Kidney (tissue), 14 donors: ENCODE measurements around the gene LIPC. TPM values are rescaled to one million over a fixed set of nuclear protein-coding genes. Genes with fewer than 3 reads are reported as not detected.

Source experiments
- DNase-seq, 5 donors: peaks; one replicate each; pipeline ENCODE4 v3.0.0-alpha.2; 2013 to 2020
- FAIRE-seq: peaks from 2 replicates; lab custom pipeline; 2012; peaks lifted over from hg19 to GRCh38; lab: Jason Lieb, UNC
- H3K27ac ChIP-seq, 2 donors: one replicate each; pipeline ENCODE4 v1.7.0; 2013; ENCODE audit warnings: low read depth in 2 of 2, low read length in 2 of 2, inconsistent platforms in 1 of 2
- H3K27me3 ChIP-seq: one replicate; pipeline ENCODE4 v1.7.1; 2013; ENCODE audit warnings: low read length, inconsistent platforms; ENCODE audit not compliant: control insufficient read depth, insufficient read depth
- H3K36me3 ChIP-seq, 3 donors: one replicate each; pipeline versions ENCODE4 v1.7.0 to v1.7.1; 2013; ENCODE audit warnings: low read length in 3 of 3, control low read depth in 1 of 3, inconsistent platforms in 1 of 3; ENCODE audit not compliant: insufficient read depth in 3 of 3, control insufficient read depth in 2 of 3
- H3K4me1 ChIP-seq, 3 donors: one replicate each; pipeline versions ENCODE4 v1.7.0 to v1.7.1; 2013; ENCODE audit warnings: low read length in 3 of 3, inconsistent platforms in 1 of 3, low read depth in 1 of 3; ENCODE audit not compliant: control insufficient read depth in 2 of 3, insufficient read depth in 2 of 3
- H3K4me3 ChIP-seq, 3 donors: one replicate each; pipeline versions ENCODE4 v1.7.0 to v1.8.1; 2013; ENCODE audit warnings: low read length in 3 of 3, control low read depth in 1 of 3, inconsistent platforms in 1 of 3
- H3K9ac ChIP-seq, 3 donors: one replicate each; pipeline versions ENCODE4 v1.7.0 to v1.7.1; 2013; ENCODE audit warnings: low read length in 3 of 3, control low read depth in 1 of 3, inconsistent platforms in 1 of 3
- H3K9me3 ChIP-seq, 3 donors: one replicate each; pipeline versions ENCODE4 v1.7.0 to v1.7.1; 2013; ENCODE audit warnings: low read length in 3 of 3, control low read depth in 1 of 3, inconsistent platforms in 1 of 3; ENCODE audit not compliant: control insufficient read depth in 2 of 3, insufficient read depth in 1 of 3
- CTCF ChIP-seq: IDR thresholded peaks from 3 replicates; pipeline ENCODE4 v1.5.1; 2012; ENCODE audit warnings: mild to moderate bottlenecking, moderate library complexity, borderline replicate concordance; ENCODE audit not compliant: insufficient read depth; ENCODE audit errors: extremely low read depth
- intact Hi-C: fragments of 100-400 bp; cut with DNase I; formaldehyde crosslinking; loops from one replicate; pipeline ENCODE4 v1.11.1; 2022
- polyA plus RNA-seq: library from polyadenylated mRNA; stranded (reverse); fragments of 350-450 nt; fragmentation: Illumina TruSeq; extraction: RNeasy Lipid Tissue Mini Kit (QIAGEN cat#74804); gene quantifications from one replicate; pipeline ENCODE4 v1.2.3, GENCODE V29; 2014; ENCODE audit warnings: low read depth, low replicate concordance; ENCODE audit not compliant: insufficient read depth
- total RNA-seq: library from RNA; stranded (reverse); fragmentation: NEBNext Ultra II Directional; extraction: Animal tissue kit (Norgen Biotek cat#: 25700); gene quantifications from one replicate; pipeline ENCODE4 v1.2.1, GENCODE V29; 2021
- donor health status: control.
- donor health status: control.
- donor health status: control.
- donor health status: control.
- donor health status: control.
- donor health status: DM: yes; HTN: yes; CAD: no.
- donor health status: Normal renal cell carcinoma (clear cell type).

The LIPC gene
- total and polyA plus RNA-seq, 2 donors from 2014 or later: 9.9 to 21.6 TPM

DNA sequence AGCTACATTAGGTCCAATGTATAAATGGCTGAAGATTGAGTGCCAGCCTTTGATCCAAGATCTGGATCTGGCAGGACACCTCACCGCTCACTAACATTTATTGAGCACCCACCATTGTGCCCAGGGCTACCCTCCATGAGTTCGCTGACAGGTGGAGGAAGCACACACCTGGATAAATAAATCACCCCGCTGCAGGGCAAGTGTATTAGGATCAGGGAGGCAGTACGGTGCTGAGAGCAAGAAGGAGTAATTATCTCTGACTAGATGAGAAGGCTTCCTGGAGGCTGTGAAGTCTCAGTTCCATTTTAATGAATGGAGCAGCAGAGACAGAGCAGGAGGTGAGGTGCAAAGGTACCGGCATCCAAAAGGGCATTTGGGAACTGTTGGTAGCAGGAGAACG, 104.1 kb downstream of the LIPC start:
- no peak for TF ChIP-seq CTCF
- no peak overlapping the region for H3K4me3 ChIP-seq
- H3K27me3 ChIP-seq: no peaks in the 10 kb centered on the region
- no peaks in the 10 kb centered on the region for H3K4me1 ChIP-seq
- FAIRE-seq (no peak), DNase-seq (peak in 1 of 5 donors; percentile 13)
- H3K9ac ChIP-seq: no peak overlapping the region
- intact Hi-C loops: no loop called here
- no peak overlapping the region for H3K27ac ChIP-seq
- H3K9me3 ChIP-seq: no peaks in the 10 kb centered on the region
- H3K36me3 ChIP-seq: no peaks in the 10 kb centered on the region

DNA sequence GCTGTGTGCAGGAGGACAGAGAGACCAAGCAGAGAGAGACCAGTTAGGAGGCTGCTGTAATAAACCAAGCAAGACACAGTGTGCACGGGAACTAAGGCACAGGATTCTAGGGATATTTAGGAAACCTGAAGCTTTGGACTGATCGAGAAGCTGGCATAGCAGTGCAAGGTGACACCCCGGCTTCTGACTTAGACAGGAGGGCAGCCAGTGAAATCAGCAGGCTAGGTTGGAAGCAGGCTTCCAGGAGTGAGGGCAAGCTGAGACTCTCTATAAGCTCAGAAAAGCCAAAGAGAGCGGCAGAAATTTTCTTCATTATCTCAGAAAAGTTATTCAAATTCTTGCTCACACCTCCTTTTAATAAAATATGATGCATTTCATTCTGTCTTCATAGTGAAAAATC, 104.6 kb downstream of the LIPC start:
- no peak for FAIRE-seq
- Histone ChIP-seq H3K4me1 (no peaks in the 10 kb centered on the region), H3K9me3 (no peaks in the 10 kb centered on the region), H3K27me3 (no peaks in the 10 kb centered on the region), H3K36me3 (no peaks in the 10 kb centered on the region), H3K4me3 (no peak overlapping the region), H3K27ac (no peak overlapping the region), H3K9ac (no peak overlapping the region)
- no peak for TF ChIP-seq CTCF
- peak in 1 of 5 donors; percentile 26 for DNase-seq
- intact Hi-C loops: no loop called here

- DNase-seq (peak in 1 of 5 donors; percentile 24), FAIRE-seq (no peak)
- no peaks in the 10 kb centered on the region for H3K36me3 ChIP-seq
- no peak overlapping the region for H3K27ac ChIP-seq
- H3K9me3 ChIP-seq: no peaks in the 10 kb centered on the region
- H3K9ac ChIP-seq: no peak overlapping the region
- no peaks in the 10 kb centered on the region for H3K4me1 ChIP-seq
- TF ChIP-seq CTCF: no peak
- H3K27me3 ChIP-seq: no peaks in the 10 kb centered on the region
- H3K4me3 ChIP-seq: no peak overlapping the region
- intact Hi-C loops: no loop called here
These were observed 105.2 kb downstream of the LIPC start for GRCh38 chr15:58537033-58537432.

GRCh38 chr15:58538225-58538727, 106.5 kb downstream of the LIPC start:
- DNase-seq (peak in 1 of 5 donors; percentile 12), FAIRE-seq (no peak)
- no peaks in the 10 kb centered on the region for H3K9me3 ChIP-seq
- H3K9ac ChIP-seq: no peak overlapping the region
- intact Hi-C loops: no loop called here
- TF ChIP-seq CTCF: no peak
- H3K27ac ChIP-seq: no peak overlapping the region
- no peak overlapping the region for H3K4me3 ChIP-seq
- H3K36me3 ChIP-seq: no peaks in the 10 kb centered on the region
- H3K27me3 ChIP-seq: no peaks in the 10 kb centered on the region
- no peaks in the 10 kb centered on the region for H3K4me1 ChIP-seq
